DOHH2 (cell line): Measurements from ENCODE around the gene RAB7A.

Source experiments
- H3F3A ChIP-seq: fragments of 200-600 bp; sonication (generic), shearing (Covaris generic); 2 replicates; pipeline ENCODE4 v1.6.0; 2016; ENCODE audit warnings: antibody characterized with exemption, mild to moderate bottlenecking; ENCODE audit not compliant: control insufficient read depth, insufficient read depth
- H3K27ac ChIP-seq: fragments of 200-600 bp; sonication (generic); 2 replicates; pipeline ENCODE4 v1.5.1; 2014; ENCODE audit warnings: low read depth, mild to moderate bottlenecking, low read length, moderate library complexity
- H3K27me3 ChIP-seq: fragments of 200-600 bp; sonication (generic); 2 replicates; pipeline ENCODE4 v1.6.1; 2014; ENCODE audit warnings: mild to moderate bottlenecking, low read length, mixed read lengths; ENCODE audit not compliant: control insufficient read depth
- H3K36me3 ChIP-seq: fragments of 200-600 bp; sonication (generic); 2 replicates; pipeline ENCODE4 v1.6.1; 2014; ENCODE audit warnings: mild to moderate bottlenecking, low read length, moderate library complexity, mixed read lengths; ENCODE audit not compliant: control insufficient read depth
- H3K4me1 ChIP-seq: fragments of 200-600 bp; sonication (generic); 2 replicates; pipeline ENCODE4 v1.6.1; 2014; ENCODE audit warnings: mild to moderate bottlenecking, low read length, mixed read lengths; ENCODE audit not compliant: control insufficient read depth
- H3K4me2 ChIP-seq: fragments of 200-600 bp; sonication (generic); 2 replicates; pipeline ENCODE4 v1.6.0; 2014; ENCODE audit warnings: mild to moderate bottlenecking, low read length, moderate library complexity
- H3K4me3 ChIP-seq: fragments of 200-600 bp; sonication (generic); 2 replicates; pipeline ENCODE4 v1.5.1; 2014; ENCODE audit warnings: mild to moderate bottlenecking, low read length, mixed read lengths
- H3K79me2 ChIP-seq: fragments of 200-600 bp; sonication (generic); 2 replicates; pipeline ENCODE4 v1.6.1; 2014; ENCODE audit warnings: mild to moderate bottlenecking, low read length, mixed read lengths; ENCODE audit not compliant: control insufficient read depth
- H3K9me2 ChIP-seq: fragments of 200-600 bp; sonication (generic); replicated peaks from 2 replicates; pipeline ENCODE4 v1.6.1; 2014; ENCODE audit warnings: mild to moderate bottlenecking, low read length, mixed read lengths; ENCODE audit not compliant: control insufficient read depth
- H3K9me3 ChIP-seq: fragments of 200-600 bp; sonication (generic); 2 replicates; pipeline ENCODE4 v1.6.1; 2014; ENCODE audit warnings: antibody characterized with exemption, low read length, mixed read lengths; ENCODE audit not compliant: control insufficient read depth, insufficient read depth
- H4K20me1 ChIP-seq: fragments of 200-600 bp; sonication (generic); 2 replicates; pipeline ENCODE4 v1.6.0; 2014; ENCODE audit warnings: low read depth, mild to moderate bottlenecking, antibody characterized with exemption, low read length, moderate library complexity; ENCODE audit not compliant: control insufficient read depth, insufficient read depth
- EZH2phosphoT487 ChIP-seq: fragments of 200-600 bp; sonication (generic); IDR thresholded peaks from 2 replicates; pipeline ENCODE4 v1.6.1; 2017; ENCODE audit warnings: borderline replicate concordance, mild to moderate bottlenecking, antibody characterized with exemption, low read length, moderate library complexity, mixed read lengths
- TF ChIP-seq, protein P1 (sequence below): fragments of 200-600 bp; sonication (generic); IDR thresholded peaks from one replicate; pipeline ENCODE4 v1.5.1; 2014; ENCODE audit warnings: antibody characterized with exemption, mild to moderate bottlenecking, low read depth, low read length; ENCODE audit not compliant: poor library complexity, severe bottlenecking

The RAB7A gene

GRCh38 chr3:128726023-128727016 is at the start of gene RAB7A:
TSS of gene RAB7A (plus strand) at chr3:128726183. CDS start at chr3:128795368, 69,185 bp downstream.
- Histone ChIP-seq H3K36me3 (peaks cover 33% of the 10 kb centered on the region), H3K27ac (peak within 1 kb of the TSS; percentile 33), H3K27me3 (no peaks in the 10 kb centered on the region), H3F3A (no peaks in the 10 kb centered on the region), H3K79me2 (peaks cover 59% of the 10 kb centered on the region), H4K20me1 (peaks cover 27% of the 10 kb centered on the region), H3K9me3 (no peaks in the 10 kb centered on the region), H3K9me2 (no peaks in the 10 kb centered on the region), H3K4me2 (peak within 1 kb of the TSS; percentile 87), H3K4me1 (peaks cover 45% of the 10 kb centered on the region), H3K4me3 (peak within 1 kb of the TSS; percentile 85)
- no peak for TF ChIP-seq EZH2phosphoT487
- TF ChIP-seq, protein P1, sequence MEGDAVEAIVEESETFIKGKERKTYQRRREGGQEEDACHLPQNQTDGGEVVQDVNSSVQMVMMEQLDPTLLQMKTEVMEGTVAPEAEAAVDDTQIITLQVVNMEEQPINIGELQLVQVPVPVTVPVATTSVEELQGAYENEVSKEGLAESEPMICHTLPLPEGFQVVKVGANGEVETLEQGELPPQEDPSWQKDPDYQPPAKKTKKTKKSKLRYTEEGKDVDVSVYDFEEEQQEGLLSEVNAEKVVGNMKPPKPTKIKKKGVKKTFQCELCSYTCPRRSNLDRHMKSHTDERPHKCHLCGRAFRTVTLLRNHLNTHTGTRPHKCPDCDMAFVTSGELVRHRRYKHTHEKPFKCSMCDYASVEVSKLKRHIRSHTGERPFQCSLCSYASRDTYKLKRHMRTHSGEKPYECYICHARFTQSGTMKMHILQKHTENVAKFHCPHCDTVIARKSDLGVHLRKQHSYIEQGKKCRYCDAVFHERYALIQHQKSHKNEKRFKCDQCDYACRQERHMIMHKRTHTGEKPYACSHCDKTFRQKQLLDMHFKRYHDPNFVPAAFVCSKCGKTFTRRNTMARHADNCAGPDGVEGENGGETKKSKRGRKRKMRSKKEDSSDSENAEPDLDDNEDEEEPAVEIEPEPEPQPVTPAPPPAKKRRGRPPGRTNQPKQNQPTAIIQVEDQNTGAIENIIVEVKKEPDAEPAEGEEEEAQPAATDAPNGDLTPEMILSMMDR = no peak

DNA sequence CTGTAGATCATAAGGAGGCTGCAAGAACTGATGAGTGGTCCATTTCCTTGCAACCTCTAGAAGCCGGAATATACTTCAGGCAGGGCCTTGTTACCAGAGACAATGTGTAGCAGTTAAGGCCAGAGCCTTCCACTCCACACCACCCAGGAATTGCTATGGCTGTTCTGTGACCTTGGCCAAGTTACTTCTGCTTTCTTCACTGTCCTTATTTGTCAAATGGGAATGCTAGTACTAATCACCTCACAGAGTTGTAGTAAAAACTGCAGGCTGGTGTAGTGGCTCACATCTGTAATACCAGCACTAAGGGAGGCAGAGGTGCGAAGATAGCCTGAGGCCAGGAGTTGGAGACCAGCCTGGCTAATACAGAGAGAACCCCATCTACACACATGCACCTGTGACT is 46.6 kb upstream of the RAB7A start:
- peaks cover 56% of the 10 kb centered on the region for H3K4me1 ChIP-seq

DNA sequence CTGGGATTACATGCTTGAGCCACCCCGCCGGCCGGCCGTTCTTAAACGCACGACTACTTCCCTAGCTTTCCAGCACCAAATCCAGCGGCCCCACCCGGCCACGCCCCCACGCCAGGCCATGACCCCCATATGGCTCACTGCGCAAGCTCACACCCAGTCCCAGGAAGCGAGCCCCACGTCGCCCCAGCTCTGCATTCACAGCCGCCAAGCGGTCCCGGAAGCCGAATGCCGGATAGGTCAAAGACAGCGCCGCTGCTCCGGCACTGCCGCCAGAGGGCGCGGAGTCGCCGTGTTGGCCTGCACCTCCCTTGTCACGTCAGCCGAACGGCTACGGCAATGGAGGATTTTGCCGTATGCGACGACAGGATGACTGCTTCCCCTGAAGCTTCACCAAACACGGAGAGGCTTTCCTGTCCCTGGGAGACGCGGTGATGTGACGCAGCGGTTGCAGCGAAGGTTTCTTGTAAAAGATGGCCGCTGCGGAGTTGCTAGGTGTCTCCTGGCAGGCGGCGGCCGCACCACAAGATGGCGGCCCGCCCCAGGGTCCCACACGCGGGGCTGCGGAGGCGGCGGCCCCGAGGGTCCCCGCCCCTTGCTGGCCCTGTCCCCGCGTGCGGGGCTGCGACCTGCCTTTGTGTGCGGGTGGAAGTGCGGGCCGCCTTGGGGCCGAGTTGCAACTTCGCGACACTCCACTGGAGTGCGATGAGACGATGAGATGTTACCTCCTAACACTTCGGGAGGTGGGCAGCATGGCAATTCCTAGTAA is 45.2 kb upstream of the RAB7A start:
- H3K4me2 ChIP-seq = peak overlapping the region; percentile 76
- peaks cover 21% of the 10 kb centered on the region for H3F3A ChIP-seq
- H3K79me2 ChIP-seq = peaks cover 5% of the 10 kb centered on the region; the same call in 1 of the 2 replicates
- H4K20me1 ChIP-seq = no peaks in the 10 kb centered on the region
- H3K36me3 ChIP-seq = no peaks in the 10 kb centered on the region
- peaks cover 42% of the 10 kb centered on the region for H3K4me1 ChIP-seq
- no peak for TF ChIP-seq EZH2phosphoT487
- TF ChIP-seq, protein P1 = peak; percentile 96
- H3K27me3 ChIP-seq = no peaks in the 10 kb centered on the region
- peak overlapping the region; percentile 71 for H3K27ac ChIP-seq
- no peaks in the 10 kb centered on the region for H3K9me3 ChIP-seq
- no peaks in the 10 kb centered on the region for H3K9me2 ChIP-seq
- peak overlapping the region; percentile 83 for H3K4me3 ChIP-seq

More for the DNA sequence above, 46.6 kb upstream of the RAB7A start:
- TF ChIP-seq, protein P1 = no peak
- TF ChIP-seq EZH2phosphoT487 = no peak
- no peaks in the 10 kb centered on the region for H3K36me3 ChIP-seq
- peaks cover 26% of the 10 kb centered on the region for H3F3A ChIP-seq
- peak overlapping the region; percentile 18; the same call in 1 of the 2 replicates for H3K4me2 ChIP-seq
- no peaks in the 10 kb centered on the region for H3K27me3 ChIP-seq
- H3K27ac ChIP-seq = no peak overlapping the region
- no peaks in the 10 kb centered on the region for H3K9me3 ChIP-seq
- no peaks in the 10 kb centered on the region for H3K9me2 ChIP-seq
- no peak overlapping the region for H3K4me3 ChIP-seq
- peaks cover 8% of the 10 kb centered on the region for H3K79me2 ChIP-seq
- no peaks in the 10 kb centered on the region for H4K20me1 ChIP-seq
